Measurements from ENCODE around the gene GNG5.

GNG5 gene

GRCh38 chr1:84488107-84488506 is 18.3 kb downstream of the GNG5 start:
- H3F3A ChIP-seq (ENCODE audit: low read depth): no peaks in the 10 kb centered on the region
- peaks cover 50% of the 10 kb centered on the region for H3K36me3 ChIP-seq (ENCODE audit: insufficient read depth, low read length)
- no peak overlapping the region for H3K4me3 ChIP-seq (ENCODE audit: low read length, poor library complexity, severe bottlenecking)
- no peaks in the 10 kb centered on the region for H3K27me3 ChIP-seq (ENCODE audit: insufficient read depth, low read length, poor library complexity, severe bottlenecking)
- H3K4me1 ChIP-seq (ENCODE audit: insufficient read depth, low read length, poor library complexity, severe bottlenecking): peaks cover 29% of the 10 kb centered on the region
- no peak overlapping the region for H2AFZ ChIP-seq (ENCODE audit: low read length)
- peak overlapping the region; percentile 51 for H3K4me2 ChIP-seq (ENCODE audit: low read depth, low read length, poor library complexity, severe bottlenecking)
- no peak overlapping the region for H3K9ac ChIP-seq (ENCODE audit: low read depth, low read length, poor library complexity, severe bottlenecking)
- no peak for TF ChIP-seq CTCF (conservative IDR thresholded peaks at IDR 0.05; ENCODE audit: low read length)
- no peak for TF ChIP-seq EZH2phosphoT487 (IDR thresholded peaks at IDR 0.05; ENCODE audit: borderline replicate concordance)
- peaks cover 48% of the 10 kb centered on the region for H3K79me2 ChIP-seq (ENCODE audit: insufficient read depth, low read length)
- no peaks in the 10 kb centered on the region for H3K9me3 ChIP-seq (ENCODE audit: insufficient read depth, low read depth, low read length)
- H3K9me2 ChIP-seq (replicated peaks; ENCODE audit: low read depth, low read length): no peaks in the 10 kb centered on the region
- H4K20me1 ChIP-seq (ENCODE audit: insufficient read depth, low read length, poor library complexity, severe bottlenecking): peaks cover 26% of the 10 kb centered on the region

DNA sequence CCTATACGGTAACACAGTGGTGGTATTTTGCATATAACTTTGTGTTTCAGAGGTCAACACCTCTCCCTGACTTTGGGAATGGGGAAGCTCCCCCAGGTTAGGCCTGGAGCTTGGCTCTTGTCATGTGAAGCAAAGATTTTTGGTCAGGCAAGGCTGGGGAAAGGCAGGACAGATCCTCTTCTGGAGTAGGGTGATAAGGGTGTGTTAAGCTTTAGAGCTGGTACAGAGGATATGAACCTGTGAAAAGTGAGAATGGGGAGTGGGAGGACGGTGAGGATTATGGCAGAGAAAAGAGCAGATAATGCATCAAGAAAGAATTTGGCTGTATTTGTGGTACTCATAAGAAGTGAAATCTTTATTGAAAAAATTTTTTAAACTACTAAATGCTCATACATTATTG is 25.1 kb downstream of the GNG5 start:
- no peaks in the 10 kb centered on the region for H3F3A ChIP-seq (ENCODE audit: low read depth)
- peak overlapping the region; percentile 99 for H3K4me3 ChIP-seq (ENCODE audit: low read length, poor library complexity, severe bottlenecking)
- peak overlapping the region; percentile 49 for H3K9ac ChIP-seq (ENCODE audit: low read depth, low read length, poor library complexity, severe bottlenecking)
- H3K9me2 ChIP-seq (replicated peaks; ENCODE audit: low read depth, low read length): no peaks in the 10 kb centered on the region
- H2AFZ ChIP-seq (ENCODE audit: low read length): no peak overlapping the region
- H3K4me2 ChIP-seq (ENCODE audit: low read depth, low read length, poor library complexity, severe bottlenecking): peak overlapping the region; percentile 94
- H3K4me1 ChIP-seq (ENCODE audit: insufficient read depth, low read length, poor library complexity, severe bottlenecking): peaks cover 49% of the 10 kb centered on the region
- peaks cover 13% of the 10 kb centered on the region for H3K36me3 ChIP-seq (ENCODE audit: insufficient read depth, low read length)
- TF ChIP-seq EZH2phosphoT487 (IDR thresholded peaks at IDR 0.05; ENCODE audit: borderline replicate concordance): no peak
- TF ChIP-seq CTCF (conservative IDR thresholded peaks at IDR 0.05; ENCODE audit: low read length): no peak
- peaks cover 68% of the 10 kb centered on the region for H3K79me2 ChIP-seq (ENCODE audit: insufficient read depth, low read length)
- H4K20me1 ChIP-seq (ENCODE audit: insufficient read depth, low read length, poor library complexity, severe bottlenecking): peaks cover 50% of the 10 kb centered on the region
- peaks cover 27% of the 10 kb centered on the region for H3K27me3 ChIP-seq (ENCODE audit: insufficient read depth, low read length, poor library complexity, severe bottlenecking)
- H3K9me3 ChIP-seq (ENCODE audit: insufficient read depth, low read depth, low read length): no peaks in the 10 kb centered on the region

DNA sequence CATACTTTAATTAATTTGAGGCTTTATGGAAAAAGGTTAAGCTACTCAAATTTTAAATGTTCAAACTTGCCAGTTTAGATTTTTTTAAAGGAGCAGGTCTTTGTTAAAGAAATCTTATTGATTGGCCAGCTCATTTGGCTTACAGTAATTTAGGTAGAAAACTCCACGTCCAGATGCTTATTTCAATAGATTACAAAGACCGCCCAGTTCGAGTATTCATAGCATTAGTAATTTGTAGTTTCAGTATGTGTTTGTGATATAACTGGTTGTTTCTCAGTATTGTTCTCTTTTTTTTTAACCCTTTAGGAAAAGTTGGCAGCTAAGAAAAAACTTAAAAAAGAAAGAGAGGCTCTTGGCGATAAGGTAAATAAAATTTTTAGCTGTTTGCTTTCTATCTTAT is 25.7 kb downstream of the GNG5 start:
- TF ChIP-seq CTCF (conservative IDR thresholded peaks at IDR 0.05; ENCODE audit: low read length) (no peak), EZH2phosphoT487 (IDR thresholded peaks at IDR 0.05; ENCODE audit: borderline replicate concordance) (no peak)
- Histone ChIP-seq H2AFZ (ENCODE audit: low read length) (no peak overlapping the region), H3K4me2 (ENCODE audit: low read depth, low read length, poor library complexity, severe bottlenecking) (peak overlapping the region; percentile 94), H3K36me3 (ENCODE audit: insufficient read depth, low read length) (peaks cover 11% of the 10 kb centered on the region), H3K4me3 (ENCODE audit: low read length, poor library complexity, severe bottlenecking) (peak overlapping the region; percentile 99), H3K9me3 (ENCODE audit: insufficient read depth, low read depth, low read length) (no peaks in the 10 kb centered on the region), H3K79me2 (ENCODE audit: insufficient read depth, low read length) (peaks cover 62% of the 10 kb centered on the region), H3K9ac (ENCODE audit: low read depth, low read length, poor library complexity, severe bottlenecking) (peak overlapping the region; percentile 81), H3K27me3 (ENCODE audit: insufficient read depth, low read length, poor library complexity, severe bottlenecking) (peaks cover 34% of the 10 kb centered on the region), H3F3A (ENCODE audit: low read depth) (no peaks in the 10 kb centered on the region), H4K20me1 (ENCODE audit: insufficient read depth, low read length, poor library complexity, severe bottlenecking) (peaks cover 45% of the 10 kb centered on the region), H3K9me2 (replicated peaks; ENCODE audit: low read depth, low read length) (no peaks in the 10 kb centered on the region), H3K4me1 (ENCODE audit: insufficient read depth, low read length, poor library complexity, severe bottlenecking) (peaks cover 48% of the 10 kb centered on the region)
